LNCaP clone FGC (cell line): Measurements from ENCODE around the gene ZFP91.
"Not testable (repeated sequence)": the region's sequence is repeated elsewhere in the genome, so short reads cannot be mapped to it uniquely, and the experiment has no call there.

Experiments
- DNase-seq: peaks from one replicate; pipeline ENCODE4 v3.0.0-alpha.2; 2011; ENCODE audit warnings: low read depth
- H3K4me3 ChIP-seq: 2 replicates; pipeline ENCODE4 v1.5.1; 2011; ENCODE audit warnings: mild to moderate bottlenecking, low read depth, low read length, control low read depth
- TF ChIP-seq, protein P1 (sequence below): IDR thresholded peaks from 2 replicates; pipeline ENCODE4 v1.5.1; 2012; ENCODE audit warnings: mild to moderate bottlenecking; ENCODE audit not compliant: control insufficient read depth, insufficient read depth; ENCODE audit errors: extremely low read depth

Gene ZFP91

GRCh38 chr11:58561394-58562098, 17.3 kb upstream of the ZFP91 start:
- H3K4me3 ChIP-seq, result no peak overlapping the region
- TF ChIP-seq, protein P1, sequence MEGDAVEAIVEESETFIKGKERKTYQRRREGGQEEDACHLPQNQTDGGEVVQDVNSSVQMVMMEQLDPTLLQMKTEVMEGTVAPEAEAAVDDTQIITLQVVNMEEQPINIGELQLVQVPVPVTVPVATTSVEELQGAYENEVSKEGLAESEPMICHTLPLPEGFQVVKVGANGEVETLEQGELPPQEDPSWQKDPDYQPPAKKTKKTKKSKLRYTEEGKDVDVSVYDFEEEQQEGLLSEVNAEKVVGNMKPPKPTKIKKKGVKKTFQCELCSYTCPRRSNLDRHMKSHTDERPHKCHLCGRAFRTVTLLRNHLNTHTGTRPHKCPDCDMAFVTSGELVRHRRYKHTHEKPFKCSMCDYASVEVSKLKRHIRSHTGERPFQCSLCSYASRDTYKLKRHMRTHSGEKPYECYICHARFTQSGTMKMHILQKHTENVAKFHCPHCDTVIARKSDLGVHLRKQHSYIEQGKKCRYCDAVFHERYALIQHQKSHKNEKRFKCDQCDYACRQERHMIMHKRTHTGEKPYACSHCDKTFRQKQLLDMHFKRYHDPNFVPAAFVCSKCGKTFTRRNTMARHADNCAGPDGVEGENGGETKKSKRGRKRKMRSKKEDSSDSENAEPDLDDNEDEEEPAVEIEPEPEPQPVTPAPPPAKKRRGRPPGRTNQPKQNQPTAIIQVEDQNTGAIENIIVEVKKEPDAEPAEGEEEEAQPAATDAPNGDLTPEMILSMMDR, result no peak
- DNase-seq, result no peak

- DNase-seq, result no peak
- no peak overlapping the region for H3K4me3 ChIP-seq
- TF ChIP-seq, protein P1, result no peak
Measured at GRCh38 chr11:58562375-58562800, 16.5 kb upstream of the ZFP91 start.

DNA sequence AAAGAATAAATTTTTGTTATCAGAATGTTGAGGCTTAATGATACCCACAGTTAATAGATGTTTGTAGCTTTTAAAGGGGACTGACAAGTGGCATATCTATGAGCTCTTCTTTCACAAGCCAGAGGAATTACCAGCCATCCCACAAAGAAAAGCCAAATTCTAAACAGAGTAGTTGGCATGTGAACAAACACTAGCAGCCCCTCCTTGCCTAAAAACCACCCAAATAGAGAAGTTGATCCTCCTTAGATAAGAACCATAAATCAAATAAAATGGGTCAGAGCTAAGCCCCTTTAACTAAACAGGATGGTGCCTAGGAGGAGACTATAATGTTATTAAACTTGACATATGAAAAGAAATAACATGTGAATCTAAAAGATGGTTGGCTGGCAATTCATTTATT, 14.6 kb upstream of the ZFP91 start:
- TF ChIP-seq, protein P1, result no peak
- no peak for DNase-seq
- H3K4me3 ChIP-seq, result no peak overlapping the region

- TF ChIP-seq, protein P1, result peak; percentile 58
- no peak overlapping the region for H3K4me3 ChIP-seq
- DNase-seq, result no peak
Measured at GRCh38 chr11:58567889-58568512, 10.9 kb upstream of the ZFP91 start.

DNA sequence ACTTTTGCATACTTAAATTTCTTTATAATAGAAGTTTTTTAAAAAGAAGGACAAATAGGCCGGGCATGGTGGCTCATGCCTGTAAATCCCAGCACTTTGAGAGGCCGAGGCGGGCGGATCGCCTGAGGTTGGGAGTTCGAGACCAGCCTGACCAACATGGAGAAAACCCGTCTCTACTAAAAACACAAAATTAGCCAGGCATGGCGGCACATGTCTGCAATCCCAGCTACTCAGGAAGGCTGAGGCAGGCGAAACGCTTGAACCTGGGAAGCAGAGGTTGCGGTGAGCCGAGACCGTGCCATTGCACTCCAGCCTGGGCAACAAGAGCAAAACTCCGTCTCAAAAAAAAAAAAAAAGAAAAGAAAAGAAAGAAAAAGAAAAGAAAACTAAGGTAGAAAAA, 6.0 kb upstream of the ZFP91 start:
- not testable (repeated sequence) for DNase-seq, H3K4me3 ChIP-seq

DNA sequence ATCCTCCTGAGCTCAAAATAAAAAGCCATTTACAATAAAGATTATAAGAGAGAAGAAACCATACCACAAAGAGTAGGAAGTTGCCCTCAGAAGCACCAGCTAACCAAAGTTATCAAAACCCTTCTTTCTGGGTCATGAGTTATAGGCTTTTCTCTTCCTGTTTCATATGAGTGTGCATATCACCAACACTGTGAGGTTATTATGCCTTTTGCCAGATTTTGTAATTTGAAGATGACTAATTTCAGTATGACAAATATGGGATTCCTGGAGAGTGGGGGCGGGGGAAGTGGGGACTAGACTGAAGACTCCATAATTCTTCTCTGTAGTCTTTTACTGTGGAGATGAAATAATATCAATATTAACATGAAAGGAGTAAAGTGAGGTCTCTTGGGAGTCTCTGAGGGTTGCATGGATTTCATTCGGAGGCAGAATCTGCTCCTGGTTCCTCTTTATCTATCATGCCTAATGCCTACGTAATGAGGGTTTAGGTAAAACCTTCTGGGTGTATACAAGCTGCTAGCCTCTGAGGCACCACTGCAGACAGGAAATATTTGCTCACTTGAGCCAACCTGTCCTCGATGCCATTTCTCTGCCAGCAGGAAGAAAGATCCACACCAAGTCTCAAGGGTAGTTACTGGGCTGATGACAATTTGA, 5.3 kb upstream of the ZFP91 start:
- peak; percentile 79 for DNase-seq
- TF ChIP-seq, protein P1, result no peak
- H3K4me3 ChIP-seq, result peak overlapping the region; percentile 31

DNA sequence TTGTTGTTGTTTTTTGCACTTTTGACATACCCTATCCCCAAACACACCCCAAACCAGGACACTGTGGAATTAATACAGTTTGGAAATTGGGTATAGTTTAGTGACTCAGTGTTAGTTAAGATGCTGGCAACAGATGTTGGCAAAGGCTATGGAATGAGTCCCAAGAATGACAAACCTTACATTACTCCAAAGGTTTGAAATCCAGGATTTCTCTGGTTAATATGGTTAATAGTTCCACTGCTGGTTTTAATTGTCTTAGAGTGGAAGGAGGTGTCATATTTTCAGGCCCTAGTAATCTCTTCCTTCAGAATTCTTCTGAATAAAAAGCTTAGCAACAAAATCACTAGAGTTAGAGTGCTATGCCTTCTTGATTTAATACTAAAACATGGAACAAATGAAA, 4.0 kb upstream of the ZFP91 start:
- TF ChIP-seq, protein P1, result no peak
- no peak overlapping the region for H3K4me3 ChIP-seq
- no peak for DNase-seq
